ENCODE measurements around the gene RASL11A. TPM values are rescaled to one million over a fixed set of nuclear protein-coding genes. Genes with fewer than 3 reads are reported as not detected.

Gene RASL11A
- total and polyA plus RNA-seq, 12 donors, result 3.4 to 28.4 (median 9.2) TPM

DNA sequence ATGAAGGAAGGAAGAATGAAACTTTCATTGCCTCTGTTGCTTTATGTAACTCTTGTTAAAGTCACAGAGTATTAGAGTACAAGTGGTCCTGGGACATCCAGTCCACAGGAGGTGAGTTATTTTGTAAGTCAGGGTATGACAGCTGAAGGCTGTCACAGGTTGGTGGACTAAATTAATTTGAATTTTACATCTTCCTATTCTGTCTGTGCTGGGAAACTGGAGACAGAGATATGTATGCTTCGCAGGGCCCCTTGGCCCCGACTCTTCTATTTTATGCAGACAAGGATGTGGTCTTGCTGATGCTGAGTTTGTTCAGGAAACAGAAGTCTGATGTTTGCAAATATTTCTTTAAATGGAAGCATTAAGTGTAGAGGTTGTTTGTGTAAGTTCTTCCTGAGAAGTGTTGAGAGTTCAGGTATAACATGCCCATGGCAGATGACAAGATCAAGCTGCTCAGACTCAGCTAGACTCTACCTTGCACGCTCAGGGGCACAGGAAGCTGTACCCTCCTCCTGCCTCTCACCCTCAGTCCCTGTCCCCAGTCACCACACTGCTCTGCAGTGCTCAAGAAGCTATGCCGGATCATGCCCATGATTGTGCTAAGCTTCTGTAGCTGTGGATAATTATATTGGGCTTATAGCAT, 23.4 kb downstream of the RASL11A start:
- TF ChIP-seq POLR2A (IDR thresholded peaks at IDR 0.05) (no peak), CTCF (IDR thresholded peaks at IDR 0.05) (no peak)
- no peaks in the 10 kb centered on the region for H3K36me3 ChIP-seq (replicated peaks in 1 of 2)

DNA sequence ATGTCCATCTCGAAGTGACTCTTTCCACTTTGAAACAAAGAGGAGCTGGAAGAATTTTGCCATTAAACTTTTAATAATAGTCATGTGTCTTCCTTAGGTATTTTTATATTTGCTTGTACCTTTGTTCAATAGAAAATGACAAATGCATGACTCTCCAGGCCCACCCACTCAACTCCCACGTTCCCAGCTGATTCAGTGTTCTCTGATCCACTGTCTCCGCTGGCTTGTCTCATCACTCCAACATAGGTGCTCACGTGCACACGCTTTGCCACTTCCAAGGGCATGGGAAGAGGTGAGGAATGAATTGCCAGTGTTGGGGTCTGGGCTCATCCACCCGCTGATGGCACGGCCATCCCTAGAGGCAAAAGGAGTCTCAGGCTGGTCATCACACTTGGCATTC, 24.5 kb downstream of the RASL11A start:
- 78 to 90% (median 84%) methylated on average over 7 of the region's 7 CpGs for WGBS, 4 donors
- H3K9me3 ChIP-seq (replicated peaks in 1 of 3), result no peaks in the 10 kb centered on the region
- H3K27me3 ChIP-seq, result no peaks in the 10 kb centered on the region
- no peaks in the 10 kb centered on the region for H3K36me3 ChIP-seq (replicated peaks in 1 of 2)
- intact Hi-C loops (cut with DNase I), result no loop called here
- TF ChIP-seq POLR2A (IDR thresholded peaks at IDR 0.05), result no peak
- TF ChIP-seq CTCF (IDR thresholded peaks at IDR 0.05), result no peak
- no peak overlapping the region for H3K27ac ChIP-seq
- DNase-seq, result no peak
- H3K4me3 ChIP-seq, result no peak overlapping the region
- H3K4me1 ChIP-seq (replicated peaks in 1 of 2), result no peaks in the 10 kb centered on the region

More for the DNA sequence above, 23.4 kb downstream of the RASL11A start:
- no peak for DNase-seq
- 65 to 75% (median 71%) methylated on average over 4 of the region's 4 CpGs for WGBS, 4 donors
- no peak overlapping the region for H3K4me3 ChIP-seq
- H3K27ac ChIP-seq, result no peak overlapping the region
- H3K4me1 ChIP-seq (replicated peaks in 1 of 2), result no peaks in the 10 kb centered on the region
- no peaks in the 10 kb centered on the region for H3K9me3 ChIP-seq (replicated peaks in 1 of 3)
- intact Hi-C loops (cut with DNase I), result no loop called here
- no peaks in the 10 kb centered on the region for H3K27me3 ChIP-seq

GRCh38 chr13:27295660-27296059, 25.0 kb downstream of the RASL11A start:
- WGBS, 4 donors, result 83 to 88% (median 87%) methylated on average over 4 of the region's 4 CpGs
- Histone ChIP-seq H3K27ac (no peak overlapping the region), H3K4me1 (replicated peaks in 1 of 2) (no peaks in the 10 kb centered on the region), H3K36me3 (replicated peaks in 1 of 2) (no peaks in the 10 kb centered on the region), H3K9me3 (replicated peaks in 1 of 3) (no peaks in the 10 kb centered on the region), H3K27me3 (no peaks in the 10 kb centered on the region), H3K4me3 (no peak overlapping the region)
- no peak for TF ChIP-seq CTCF (IDR thresholded peaks at IDR 0.05)
- TF ChIP-seq POLR2A (IDR thresholded peaks at IDR 0.05), result no peak
- intact Hi-C loops (cut with DNase I), result no loop called here
- no peak for DNase-seq

DNA sequence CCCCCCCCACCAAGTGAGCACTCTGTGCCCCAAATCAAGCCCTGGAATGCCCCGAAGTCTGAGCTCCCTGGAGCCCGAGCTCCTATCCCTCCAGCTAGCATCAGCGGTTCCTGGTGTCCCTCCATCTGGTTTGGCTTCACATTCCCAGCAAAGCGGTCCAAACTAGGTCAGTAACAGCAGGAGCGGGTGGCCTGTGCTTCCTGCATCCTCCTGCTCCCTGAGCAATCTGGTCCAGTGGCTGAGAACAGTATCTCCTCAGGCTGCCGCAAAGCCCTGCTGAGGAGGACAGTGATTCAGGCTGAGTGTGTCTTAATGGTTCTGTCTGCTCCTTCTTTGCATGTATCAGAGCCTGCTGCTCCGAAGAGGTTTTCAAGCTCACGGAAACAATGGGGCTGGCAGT, 25.9 kb downstream of the RASL11A start:
- intact Hi-C loops (cut with DNase I), result no loop called here
- H3K27ac ChIP-seq, result no peak overlapping the region
- no peaks in the 10 kb centered on the region for H3K27me3 ChIP-seq
- H3K36me3 ChIP-seq (replicated peaks in 1 of 2), result no peaks in the 10 kb centered on the region
- no peaks in the 10 kb centered on the region for H3K9me3 ChIP-seq (replicated peaks in 1 of 3)
- WGBS, 4 donors, result 80 to 89% (median 87%) methylated on average over 3 to 8 of the region's 8 CpGs
- no peaks in the 10 kb centered on the region for H3K4me1 ChIP-seq (replicated peaks in 1 of 2)
- no peak for TF ChIP-seq CTCF (IDR thresholded peaks at IDR 0.05)
- no peak for TF ChIP-seq POLR2A (IDR thresholded peaks at IDR 0.05)
- DNase-seq, result no peak
- no peak overlapping the region for H3K4me3 ChIP-seq

Data from adrenal gland (tissue), 12 donors.